GM12872 (cell line): ENCODE measurements around the gene ASTN1.

ENCODE experiments used
- TF ChIP-seq, protein P1 (sequence below): IDR thresholded peaks from 3 replicates; pipeline ENCODE4 v1.5.1; 2011; ENCODE audit warnings: low read depth, mild to moderate bottlenecking, low read length, moderate library complexity; ENCODE audit not compliant: insufficient read depth

The ASTN1 gene

DNA sequence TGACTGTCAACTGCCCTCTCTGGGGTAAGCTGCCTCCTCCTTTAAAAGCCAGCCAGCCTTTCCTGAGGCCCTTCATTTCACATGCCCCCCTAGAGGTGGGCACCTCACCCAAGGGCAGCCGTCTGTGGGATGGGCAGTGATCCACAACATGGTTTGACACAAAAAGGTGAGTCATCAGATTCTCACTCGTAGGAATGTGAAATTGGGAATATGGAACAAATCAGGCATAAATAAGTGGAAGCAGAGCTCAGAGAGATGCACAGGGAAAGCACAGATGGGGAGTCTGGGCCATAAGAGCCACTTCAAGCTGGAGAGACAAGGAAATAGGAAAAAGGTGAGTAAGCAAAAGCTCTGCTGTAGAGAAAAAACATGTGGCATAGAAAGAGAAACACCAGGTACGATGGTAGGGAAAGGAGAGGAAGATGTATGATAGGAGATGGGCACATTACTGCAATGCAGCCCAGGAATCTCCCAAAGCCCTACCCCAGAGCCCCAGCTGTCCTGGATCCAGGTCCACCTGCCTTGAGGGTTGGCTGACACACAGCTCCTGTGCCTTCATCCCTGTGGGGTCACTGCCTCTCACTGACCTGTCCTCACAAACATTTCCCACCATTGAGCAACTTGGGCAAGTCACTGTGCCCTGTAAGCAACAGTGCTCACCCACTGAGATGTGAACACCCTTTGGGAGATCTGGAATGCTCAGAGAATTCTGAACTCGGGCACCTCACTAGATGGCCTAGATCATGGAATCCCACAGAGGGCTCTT, 86.6 kb downstream of the ASTN1 start:
- TF ChIP-seq, protein P1, sequence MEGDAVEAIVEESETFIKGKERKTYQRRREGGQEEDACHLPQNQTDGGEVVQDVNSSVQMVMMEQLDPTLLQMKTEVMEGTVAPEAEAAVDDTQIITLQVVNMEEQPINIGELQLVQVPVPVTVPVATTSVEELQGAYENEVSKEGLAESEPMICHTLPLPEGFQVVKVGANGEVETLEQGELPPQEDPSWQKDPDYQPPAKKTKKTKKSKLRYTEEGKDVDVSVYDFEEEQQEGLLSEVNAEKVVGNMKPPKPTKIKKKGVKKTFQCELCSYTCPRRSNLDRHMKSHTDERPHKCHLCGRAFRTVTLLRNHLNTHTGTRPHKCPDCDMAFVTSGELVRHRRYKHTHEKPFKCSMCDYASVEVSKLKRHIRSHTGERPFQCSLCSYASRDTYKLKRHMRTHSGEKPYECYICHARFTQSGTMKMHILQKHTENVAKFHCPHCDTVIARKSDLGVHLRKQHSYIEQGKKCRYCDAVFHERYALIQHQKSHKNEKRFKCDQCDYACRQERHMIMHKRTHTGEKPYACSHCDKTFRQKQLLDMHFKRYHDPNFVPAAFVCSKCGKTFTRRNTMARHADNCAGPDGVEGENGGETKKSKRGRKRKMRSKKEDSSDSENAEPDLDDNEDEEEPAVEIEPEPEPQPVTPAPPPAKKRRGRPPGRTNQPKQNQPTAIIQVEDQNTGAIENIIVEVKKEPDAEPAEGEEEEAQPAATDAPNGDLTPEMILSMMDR, result no peak

DNA sequence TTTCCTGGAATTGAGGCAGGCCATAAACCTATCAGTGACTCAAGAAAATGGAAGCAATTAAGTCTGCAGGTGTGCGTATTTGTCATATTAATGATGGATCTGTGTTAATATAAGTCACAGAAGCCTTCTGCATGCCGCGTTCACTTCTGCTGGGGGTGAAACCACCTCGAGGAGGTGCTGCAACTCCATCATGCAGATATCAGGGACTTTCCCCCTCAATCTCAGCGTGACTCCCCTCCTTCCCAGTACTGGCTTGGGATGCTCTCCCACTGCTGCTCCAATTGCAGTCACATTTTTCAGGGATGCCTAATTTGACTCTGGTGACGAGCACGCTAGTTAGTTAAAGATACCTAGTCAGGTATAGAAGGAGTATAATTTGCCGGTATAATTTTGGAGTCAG, 87.5 kb downstream of the ASTN1 start:
- TF ChIP-seq, protein P1, result no peak

DNA sequence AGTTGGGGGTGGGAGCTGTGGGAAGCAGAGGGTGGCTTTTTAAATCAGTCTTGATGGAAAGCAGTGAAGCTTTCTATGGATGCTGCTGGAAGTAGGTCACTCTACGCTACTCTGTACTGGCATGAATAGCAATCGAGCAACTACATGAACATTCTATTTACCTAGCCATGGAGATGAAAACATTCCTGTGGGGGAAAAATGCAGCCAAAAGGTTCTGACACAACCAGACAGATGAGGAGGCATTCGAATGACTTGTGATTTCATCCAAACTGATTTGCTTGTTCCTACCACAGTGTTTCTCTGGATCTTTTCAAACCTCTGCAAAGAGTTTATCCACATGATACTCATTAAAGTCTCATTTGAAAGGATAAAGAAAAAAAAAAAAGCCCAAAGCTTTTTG, 95.0 kb downstream of the ASTN1 start:
- TF ChIP-seq, protein P1, result no peak

DNA sequence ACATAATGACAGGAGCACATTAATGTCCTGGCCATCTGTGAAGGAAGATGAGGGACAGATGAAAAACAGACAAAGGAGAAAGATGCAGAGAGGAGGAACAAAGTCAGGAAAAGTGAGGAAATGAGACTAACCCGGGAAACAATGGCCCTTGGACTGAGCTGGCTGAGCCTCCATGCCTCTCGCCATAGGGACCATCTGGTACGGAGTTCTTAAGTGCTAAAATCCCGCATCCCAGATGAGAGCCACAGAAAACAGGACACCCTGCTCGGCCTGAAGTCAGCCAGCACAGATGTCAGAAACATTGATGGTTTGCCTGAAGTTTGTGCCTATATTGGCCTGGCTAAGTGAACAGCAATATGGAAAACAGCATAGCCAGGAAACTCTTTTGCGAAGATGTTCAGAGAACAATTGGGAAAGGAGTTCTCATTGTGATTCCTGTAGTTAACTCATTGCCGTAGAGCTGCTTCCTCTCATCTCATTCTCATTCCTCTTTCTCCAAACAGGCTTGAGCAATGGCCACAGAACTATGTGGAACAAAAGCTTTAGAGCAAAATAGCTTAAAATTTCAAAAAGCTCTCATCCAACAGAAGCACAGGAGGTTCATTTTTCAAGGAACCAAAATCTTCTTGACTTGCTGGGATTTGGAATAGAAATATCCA, 96.6 kb downstream of the ASTN1 start:
- TF ChIP-seq, protein P1, result no peak

DNA sequence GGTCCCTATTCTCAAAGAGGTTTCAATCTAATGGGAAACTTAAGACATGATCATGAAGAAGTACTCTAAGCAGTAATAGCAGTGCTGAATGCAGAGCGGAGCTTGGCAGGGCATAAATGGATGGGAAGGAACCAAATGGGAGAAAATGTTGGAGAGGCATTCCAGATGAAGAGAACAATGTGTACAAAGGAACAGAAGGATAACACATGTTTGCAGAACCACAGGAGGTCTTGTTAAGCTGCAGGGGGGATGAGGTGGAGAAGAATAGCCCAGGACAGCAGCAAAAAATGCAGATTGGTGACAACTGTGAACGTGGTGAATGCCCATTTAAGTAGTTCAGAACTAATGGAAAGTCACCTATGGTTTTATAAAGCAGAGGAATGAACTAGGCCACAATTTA, 99.1 kb downstream of the ASTN1 start:
- TF ChIP-seq, protein P1, result no peak

DNA sequence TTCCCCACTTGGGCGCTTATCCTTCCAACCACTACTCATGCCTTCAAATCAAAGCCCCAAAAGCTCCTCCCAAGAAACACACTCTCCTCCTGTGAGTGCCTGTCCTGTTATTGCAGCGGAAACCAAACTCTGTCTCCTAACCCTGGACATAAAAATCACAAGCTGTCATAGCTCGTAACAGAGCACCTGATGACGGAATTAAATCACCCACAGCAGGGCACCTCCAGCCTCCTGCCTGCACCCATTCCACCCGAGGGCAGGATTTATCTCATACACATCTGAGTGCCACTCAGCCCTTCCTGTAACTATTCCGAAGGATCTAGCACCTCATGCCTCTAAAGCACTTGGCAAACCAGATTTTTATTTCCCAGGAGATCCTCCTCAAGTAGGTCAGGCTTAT, 100.9 kb downstream of the ASTN1 start:
- TF ChIP-seq, protein P1, result no peak

DNA sequence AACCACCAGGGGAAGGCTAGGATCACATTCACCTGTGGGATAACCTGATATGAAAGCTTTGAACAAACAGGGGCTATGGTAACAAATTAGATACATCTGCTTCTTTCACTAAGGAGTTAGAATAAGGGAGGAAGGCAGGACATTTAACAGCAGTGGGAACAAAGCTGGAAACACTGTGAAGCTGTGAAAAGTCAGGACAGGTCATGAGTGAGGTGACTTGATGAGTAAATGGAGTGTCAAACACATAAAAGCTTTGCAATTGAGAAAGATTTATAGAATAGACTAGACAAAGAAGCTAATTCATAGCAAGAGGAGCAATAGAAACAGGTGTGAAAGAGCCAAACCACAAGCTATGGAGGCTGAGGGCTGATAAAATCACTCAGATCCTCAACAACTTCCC, 110.0 kb downstream of the ASTN1 start:
- TF ChIP-seq, protein P1, result no peak
